B cell (primary cell): ENCODE results near the gene SNRPD3. TPM values are rescaled to one million over a fixed set of nuclear protein-coding genes. Genes with fewer than 3 reads are reported as not detected.
A peak's percentile ranks its signal among the peaks of the same experiment; 100 is the strongest.

Experiments
- ATAC-seq: fragments of 200-7000 bp; cut with Tn5 transposase; one replicate; pipeline ENCODE4 v1.10.0; 2021; ENCODE audit warnings: low read depth, mild to moderate bottlenecking, moderate number of reproducible peaks, moderate library complexity
- CTCF ChIA-PET: fragments of 350-600 bp; sonication (Branson Sonifier 250); formaldehyde crosslinking; loops from one replicate; lab custom pipeline; 2021; ENCODE audit warnings: antibody characterized with exemption, inconsistent platforms; lab: Charles Lee
- POLR2A ChIA-PET: fragments of 350-600 bp; sonication (Branson Sonifier 250); formaldehyde crosslinking; loops from one replicate; lab custom pipeline; 2021; ENCODE audit warnings: antibody characterized with exemption; lab: Charles Lee
- DNase-seq: peaks from one replicate; pipeline ENCODE4 v3.0.0; 2013
- H2AFZ ChIP-seq: 2 replicates; pipeline ENCODE4 v1.6.1; 2012; ENCODE audit warnings: mild to moderate bottlenecking, low read depth, low read length; ENCODE audit not compliant: insufficient read depth, poor library complexity, severe bottlenecking
- H3K27ac ChIP-seq, 2 donors: 1 replicate in 1 of 2; 2 replicates in 1 of 2; pipeline ENCODE4 v1.5.1; 2012 to 2013; ENCODE audit warnings: low read length in 2 of 2, mild to moderate bottlenecking in 2 of 2, moderate library complexity in 1 of 2
- H3K27me3 ChIP-seq, 4 experiments: fragments of 200-600 bp in 1 of 4; sonication (generic) in 1 of 4; replicated peaks in 1 of 4; 1 replicate in 2 of 4; 2 replicates in 2 of 4; pipeline versions ENCODE4 v1.6.1 to v1.7.0; 2013 to 2016; ENCODE audit warnings: low read length in 3 of 4, mild to moderate bottlenecking in 2 of 4, mixed read lengths in 1 of 4, moderate library complexity in 1 of 4; ENCODE audit not compliant: insufficient read depth in 4 of 4, control insufficient read depth in 3 of 4; ENCODE audit errors: control extremely low read depth in 1 of 4
- H3K36me3 ChIP-seq, 2 experiments: replicated peaks in 1 of 2; 1 replicate in 1 of 2; 2 replicates in 1 of 2; pipeline versions ENCODE4 v1.6.1 to v1.7.1; 2013; ENCODE audit warnings: low read length in 1 of 2; ENCODE audit not compliant: insufficient read depth in 2 of 2, control insufficient read depth in 1 of 2; ENCODE audit errors: control extremely low read depth in 1 of 2, extremely low read depth in 1 of 2
- H3K4me1 ChIP-seq, 2 donors: fragments of 200-600 bp in 1 of 2; sonication (generic) in 1 of 2; 1 replicate in 1 of 2; 2 replicates in 1 of 2; pipeline versions ENCODE4 v1.5.1 to v1.6.1; 2013 to 2017; ENCODE audit warnings: low read length in 2 of 2; ENCODE audit not compliant: control insufficient read depth in 2 of 2, insufficient read depth in 2 of 2
- H3K4me2 ChIP-seq: replicated peaks from 2 replicates; pipeline ENCODE3; 2012; ENCODE audit warnings: mild to moderate bottlenecking, low read depth, low read length; ENCODE audit not compliant: poor library complexity, severe bottlenecking
- H3K4me3 ChIP-seq, 5 experiments: fragments of 200-600 bp in 1 of 5; sonication (generic) in 1 of 5; 1 replicate in 3 of 5; 2 replicates in 2 of 5; pipeline versions ENCODE4 v1.5.1 to v1.7.0; 2011 to 2016; ENCODE audit warnings: low read length in 4 of 5, mild to moderate bottlenecking in 4 of 5, low read depth in 2 of 5, control low read depth in 1 of 5, moderate library complexity in 1 of 5; ENCODE audit not compliant: insufficient read depth in 1 of 5; ENCODE audit errors: control extremely low read depth in 1 of 5, extremely low read depth in 1 of 5
- H3K79me2 ChIP-seq: fragments of 200-600 bp; sonication (generic); one replicate; pipeline ENCODE4 v1.6.0; 2016; ENCODE audit warnings: low read length; ENCODE audit not compliant: control insufficient read depth, insufficient read depth
- H3K9ac ChIP-seq: fragments of 200-600 bp; sonication (generic); 2 replicates; pipeline ENCODE4 v1.6.1; 2017; ENCODE audit warnings: mild to moderate bottlenecking, low read length, moderate library complexity
- H3K9me3 ChIP-seq, 3 donors: one replicate each; pipeline versions ENCODE4 v1.6.1 to v1.7.1; 2013; ENCODE audit warnings: low read length in 2 of 3; ENCODE audit not compliant: control insufficient read depth in 2 of 3, insufficient read depth in 1 of 3; ENCODE audit errors: control extremely low read depth in 1 of 3
- H4K20me1 ChIP-seq: 2 replicates; pipeline ENCODE4 v1.6.0; 2012; ENCODE audit warnings: mild to moderate bottlenecking, low read length; ENCODE audit not compliant: insufficient read depth, control insufficient read depth, poor library complexity, severe bottlenecking
- H3K27ac Mint-ChIP-seq: one replicate; pipeline ENCODE4 v1.8.0; 2021; ENCODE audit warnings: mixed read lengths
- H3K27me3 Mint-ChIP-seq: one replicate; pipeline ENCODE4 v1.8.0; 2021; ENCODE audit warnings: mixed read lengths
- H3K4me1 Mint-ChIP-seq: one replicate; pipeline ENCODE4 v1.8.0; 2021; ENCODE audit warnings: mixed read lengths
- H3K4me3 Mint-ChIP-seq: one replicate; pipeline ENCODE4 v1.8.0; 2021; ENCODE audit warnings: mixed read lengths
- H3K9me3 Mint-ChIP-seq: one replicate; pipeline ENCODE4 v1.8.0; 2022; ENCODE audit warnings: mixed read lengths; ENCODE audit not compliant: insufficient read depth
- EZH2 ChIP-seq: IDR thresholded peaks from 2 replicates; pipeline ENCODE4 v1.6.1; 2012; ENCODE audit warnings: borderline replicate concordance, low read depth, mild to moderate bottlenecking, moderate library complexity, low read length; ENCODE audit not compliant: insufficient read depth, poor library complexity, severe bottlenecking
- WGBS: methylation state at CpG from one replicate; pipeline ENCODE4 v1.1.5; 2013; ENCODE audit warnings: missing lambda C conversion rate; ENCODE audit not compliant: insufficient coverage; 5-methylcytosine and 5-hydroxymethylcytosine counted together
- intact Hi-C: fragments of 100-400 bp; cut with micrococcal nuclease; formaldehyde crosslinking; loops from one replicate; pipeline ENCODE4 v1.10.0; 2022
- polyA plus RNA-seq: library from polyadenylated mRNA; depleted of rRNA; stranded (reverse); fragments of >200 nt; gene quantifications from 2 replicates; pipeline ENCODE4 v1.2.3, GENCODE V29; 2012
- total RNA-seq, 2 donors: library from RNA; stranded (reverse); fragments of 120-200 nt in 1 of 2; gene quantifications; 1 replicate in 1 of 2; 2 replicates in 1 of 2; pipeline versions ENCODE4 v1.2.3 to v1.2.4, GENCODE V29; 2013 to 2022
- TF ChIP-seq, protein P1 (sequence below): fragments of 200-600 bp; IDR thresholded peaks from one replicate; pipeline ENCODE4 v1.8.0; 2022; ENCODE audit warnings: antibody characterized with exemption, mild to moderate bottlenecking

SNRPD3 gene
- total and polyA plus RNA-seq, 2 donors (not counting 1 experiment from before 2014, with no cell fraction given): 76.7 to 165 TPM

DNA sequence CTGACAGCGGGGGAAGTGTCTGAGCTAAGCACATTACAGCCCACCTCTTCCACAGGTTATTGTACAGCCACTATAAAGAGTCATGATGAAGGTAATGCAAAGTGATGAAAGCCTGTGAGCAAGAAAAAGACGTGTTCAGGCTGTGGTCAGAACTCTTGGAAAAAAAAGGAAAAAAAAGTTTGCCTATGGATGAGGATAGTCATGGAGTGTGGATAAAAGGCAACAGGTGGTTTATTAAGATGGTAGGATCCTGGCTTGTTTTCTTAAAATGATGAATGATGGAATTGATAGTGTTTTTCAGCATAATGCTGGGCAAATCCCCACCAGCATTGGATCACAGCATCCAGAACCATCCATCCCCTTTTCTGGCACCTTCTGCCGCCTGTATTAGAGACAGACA, 37.6 kb upstream of the SNRPD3 start:
- peaks cover 0 to 4% (median 1%) of the 10 kb centered on the region in 4 experiments for H3K27me3 ChIP-seq
- ChIA-PET CTCF (interaction anchor here (0.8 to 2.6 kb wide), 4 partner anchors 11 to 96 kb away, joined by 3 to 14 read pairs (median 3); no protein-coding TSS in a partner anchor), POLR2A (no interaction called here)
- H4K20me1 ChIP-seq: no peaks in the 10 kb centered on the region
- no peaks in the 10 kb centered on the region for H3K79me2 ChIP-seq
- peak overlapping the region; percentile 34 for H3K27ac Mint-ChIP-seq
- H3K4me1 Mint-ChIP-seq: peaks cover 25% of the 10 kb centered on the region
- H3K9ac ChIP-seq: no peak overlapping the region
- H3K9me3 ChIP-seq: no peaks in the 10 kb centered on the region
- DNase-seq (no peak), ATAC-seq (no peak)
- no peak overlapping the region for H3K27ac ChIP-seq
- WGBS: 91% methylated on average over 1 of the region's 3 CpGs
- no peak overlapping the region for H2AFZ ChIP-seq
- intact Hi-C loops: no loop called here
- no peak overlapping the region for H3K4me2 ChIP-seq
- TF ChIP-seq EZH2: no peak
- TF ChIP-seq, protein P1, sequence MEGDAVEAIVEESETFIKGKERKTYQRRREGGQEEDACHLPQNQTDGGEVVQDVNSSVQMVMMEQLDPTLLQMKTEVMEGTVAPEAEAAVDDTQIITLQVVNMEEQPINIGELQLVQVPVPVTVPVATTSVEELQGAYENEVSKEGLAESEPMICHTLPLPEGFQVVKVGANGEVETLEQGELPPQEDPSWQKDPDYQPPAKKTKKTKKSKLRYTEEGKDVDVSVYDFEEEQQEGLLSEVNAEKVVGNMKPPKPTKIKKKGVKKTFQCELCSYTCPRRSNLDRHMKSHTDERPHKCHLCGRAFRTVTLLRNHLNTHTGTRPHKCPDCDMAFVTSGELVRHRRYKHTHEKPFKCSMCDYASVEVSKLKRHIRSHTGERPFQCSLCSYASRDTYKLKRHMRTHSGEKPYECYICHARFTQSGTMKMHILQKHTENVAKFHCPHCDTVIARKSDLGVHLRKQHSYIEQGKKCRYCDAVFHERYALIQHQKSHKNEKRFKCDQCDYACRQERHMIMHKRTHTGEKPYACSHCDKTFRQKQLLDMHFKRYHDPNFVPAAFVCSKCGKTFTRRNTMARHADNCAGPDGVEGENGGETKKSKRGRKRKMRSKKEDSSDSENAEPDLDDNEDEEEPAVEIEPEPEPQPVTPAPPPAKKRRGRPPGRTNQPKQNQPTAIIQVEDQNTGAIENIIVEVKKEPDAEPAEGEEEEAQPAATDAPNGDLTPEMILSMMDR: no peak
- H3K36me3 ChIP-seq: no peaks in the 10 kb centered on the region
- peaks cover 6 to 14% of the 10 kb centered on the region in 2 donors for H3K4me1 ChIP-seq
- no peaks in the 10 kb centered on the region for H3K9me3 Mint-ChIP-seq
- H3K4me3 Mint-ChIP-seq: no peak overlapping the region
- H3K4me3 ChIP-seq: no peak overlapping the region
- peaks cover 9% of the 10 kb centered on the region for H3K27me3 Mint-ChIP-seq

DNA sequence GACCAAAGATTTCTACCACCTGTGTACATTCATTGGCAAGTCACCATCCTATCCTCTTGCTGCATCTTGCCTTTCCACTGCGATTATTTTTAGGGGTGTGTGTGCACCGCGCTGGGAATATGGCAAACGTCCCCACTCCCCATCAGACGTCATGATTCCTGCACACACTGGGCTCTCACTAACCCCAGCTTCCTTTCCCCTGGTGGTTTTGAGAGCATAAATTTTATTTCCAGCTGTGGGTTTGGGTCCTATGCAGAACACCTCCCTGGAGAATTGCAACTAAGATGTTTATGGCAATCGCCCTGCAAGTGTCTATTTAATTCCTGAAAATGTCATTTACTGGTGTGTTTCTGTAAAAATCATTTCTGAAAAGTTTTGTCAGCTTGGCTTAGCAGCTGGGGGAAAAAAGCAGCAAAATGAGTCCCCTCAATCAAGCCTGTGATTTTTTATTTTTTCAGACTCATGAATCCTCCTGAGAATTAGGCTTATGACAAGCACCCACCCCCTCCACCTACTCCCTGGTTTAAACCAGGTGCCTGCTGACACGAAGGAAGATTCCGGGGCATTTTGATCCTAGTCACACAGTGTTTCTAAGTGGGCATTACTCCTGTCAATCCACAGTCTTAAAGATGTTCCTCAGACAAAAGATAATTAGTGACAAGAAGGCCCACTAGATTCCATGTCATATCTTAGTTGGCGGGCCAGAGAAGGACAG, 36.9 kb upstream of the SNRPD3 start:
- no peaks in the 10 kb centered on the region for H3K9me3 ChIP-seq
- Mint-ChIP-seq H3K4me1 (peaks cover 22% of the 10 kb centered on the region), H3K9me3 (no peaks in the 10 kb centered on the region), H3K27me3 (peaks cover 9% of the 10 kb centered on the region), H3K27ac (no peak overlapping the region), H3K4me3 (no peak overlapping the region)
- peaks cover 6 to 14% of the 10 kb centered on the region in 2 donors for H3K4me1 ChIP-seq
- TF ChIP-seq EZH2: no peak
- TF ChIP-seq, protein P1: no peak
- no peaks in the 10 kb centered on the region for H4K20me1 ChIP-seq
- H3K79me2 ChIP-seq: no peaks in the 10 kb centered on the region
- H3K36me3 ChIP-seq: no peaks in the 10 kb centered on the region
- no peak overlapping the region for H3K4me3 ChIP-seq
- peaks cover 0 to 4% (median 1%) of the 10 kb centered on the region in 4 experiments for H3K27me3 ChIP-seq
- ChIA-PET CTCF (interaction anchor here (1.0 to 2.6 kb wide), 4 partner anchors 12 to 97 kb away, joined by 3 to 14 read pairs (median 3); no protein-coding TSS in a partner anchor), POLR2A (no interaction called here)
- 54% methylated on average over 3 of the region's 9 CpGs for WGBS
- H3K27ac ChIP-seq: no peak overlapping the region
- no peak for ATAC-seq
- DNase-seq: no peak
- intact Hi-C loops: no loop called here
- H3K9ac ChIP-seq: no peak overlapping the region
- no peak overlapping the region for H3K4me2 ChIP-seq
- no peak overlapping the region for H2AFZ ChIP-seq
